ENCODE data around the gene HS6ST3. TPM values are rescaled to one million over a fixed set of nuclear protein-coding genes. Genes with fewer than 3 reads are reported as not detected.

HS6ST3 gene
- total RNA-seq, 1 experiment from 2014 or later = 1.2 TPM

DNA sequence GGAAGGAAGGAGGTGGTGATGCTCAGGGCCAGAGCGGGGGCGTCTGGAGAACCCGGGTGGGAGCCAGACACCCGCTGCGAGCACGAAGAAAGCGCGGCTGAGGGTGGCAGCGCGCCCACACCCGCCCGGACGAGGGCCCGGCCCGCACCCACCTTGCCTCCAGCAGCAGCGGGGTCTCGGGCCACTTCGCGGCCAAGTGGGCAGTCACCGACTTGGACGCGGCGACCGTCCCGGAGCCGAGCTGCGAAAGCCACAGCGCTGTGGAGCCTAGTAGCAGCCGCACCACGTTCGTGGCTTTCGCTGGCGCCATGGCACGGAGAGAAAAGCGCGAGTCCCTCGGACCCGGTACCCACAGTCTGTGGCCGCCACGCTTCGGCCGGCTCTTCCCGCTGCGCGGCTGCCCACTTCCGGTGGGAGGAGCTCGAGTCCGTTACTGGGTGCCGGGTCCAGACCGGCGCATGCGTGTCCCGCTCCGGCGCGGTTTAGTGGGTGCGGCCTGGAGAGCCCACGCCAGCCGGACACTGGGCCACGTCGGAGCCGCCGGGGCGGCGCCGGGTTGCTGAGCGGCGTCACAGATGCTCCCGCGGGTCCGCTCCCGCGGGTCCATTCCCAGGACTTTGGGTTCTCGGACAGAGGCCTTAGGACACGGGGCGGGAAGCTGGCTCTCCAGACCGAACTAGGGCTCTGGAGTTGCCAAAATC lies 36.8 kb upstream of the HS6ST3 start, which contains the start of gene UGGT2 (continued):
- TF ChIP-seq, protein P1, sequence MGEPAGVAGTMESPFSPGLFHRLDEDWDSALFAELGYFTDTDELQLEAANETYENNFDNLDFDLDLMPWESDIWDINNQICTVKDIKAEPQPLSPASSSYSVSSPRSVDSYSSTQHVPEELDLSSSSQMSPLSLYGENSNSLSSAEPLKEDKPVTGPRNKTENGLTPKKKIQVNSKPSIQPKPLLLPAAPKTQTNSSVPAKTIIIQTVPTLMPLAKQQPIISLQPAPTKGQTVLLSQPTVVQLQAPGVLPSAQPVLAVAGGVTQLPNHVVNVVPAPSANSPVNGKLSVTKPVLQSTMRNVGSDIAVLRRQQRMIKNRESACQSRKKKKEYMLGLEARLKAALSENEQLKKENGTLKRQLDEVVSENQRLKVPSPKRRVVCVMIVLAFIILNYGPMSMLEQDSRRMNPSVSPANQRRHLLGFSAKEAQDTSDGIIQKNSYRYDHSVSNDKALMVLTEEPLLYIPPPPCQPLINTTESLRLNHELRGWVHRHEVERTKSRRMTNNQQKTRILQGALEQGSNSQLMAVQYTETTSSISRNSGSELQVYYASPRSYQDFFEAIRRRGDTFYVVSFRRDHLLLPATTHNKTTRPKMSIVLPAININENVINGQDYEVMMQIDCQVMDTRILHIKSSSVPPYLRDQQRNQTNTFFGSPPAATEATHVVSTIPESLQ (CRISPR knock-in tag; IDR thresholded peaks at IDR 0.05) = no peak
- TF ChIP-seq, protein P2, sequence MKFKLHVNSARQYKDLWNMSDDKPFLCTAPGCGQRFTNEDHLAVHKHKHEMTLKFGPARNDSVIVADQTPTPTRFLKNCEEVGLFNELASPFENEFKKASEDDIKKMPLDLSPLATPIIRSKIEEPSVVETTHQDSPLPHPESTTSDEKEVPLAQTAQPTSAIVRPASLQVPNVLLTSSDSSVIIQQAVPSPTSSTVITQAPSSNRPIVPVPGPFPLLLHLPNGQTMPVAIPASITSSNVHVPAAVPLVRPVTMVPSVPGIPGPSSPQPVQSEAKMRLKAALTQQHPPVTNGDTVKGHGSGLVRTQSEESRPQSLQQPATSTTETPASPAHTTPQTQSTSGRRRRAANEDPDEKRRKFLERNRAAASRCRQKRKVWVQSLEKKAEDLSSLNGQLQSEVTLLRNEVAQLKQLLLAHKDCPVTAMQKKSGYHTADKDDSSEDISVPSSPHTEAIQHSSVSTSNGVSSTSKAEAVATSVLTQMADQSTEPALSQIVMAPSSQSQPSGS (CRISPR knock-in tag; IDR thresholded peaks at IDR 0.05; ENCODE audit: borderline replicate concordance, low read depth) = 0 out of 2 replicates have a peak, but pooled peaks have one; percentile 22
- peak; percentile 65; the same call in 1 of the 2 replicates for TF ChIP-seq ETV6 (CRISPR knock-in tag; IDR thresholded peaks at IDR 0.05)
- TF ChIP-seq, protein P3, sequence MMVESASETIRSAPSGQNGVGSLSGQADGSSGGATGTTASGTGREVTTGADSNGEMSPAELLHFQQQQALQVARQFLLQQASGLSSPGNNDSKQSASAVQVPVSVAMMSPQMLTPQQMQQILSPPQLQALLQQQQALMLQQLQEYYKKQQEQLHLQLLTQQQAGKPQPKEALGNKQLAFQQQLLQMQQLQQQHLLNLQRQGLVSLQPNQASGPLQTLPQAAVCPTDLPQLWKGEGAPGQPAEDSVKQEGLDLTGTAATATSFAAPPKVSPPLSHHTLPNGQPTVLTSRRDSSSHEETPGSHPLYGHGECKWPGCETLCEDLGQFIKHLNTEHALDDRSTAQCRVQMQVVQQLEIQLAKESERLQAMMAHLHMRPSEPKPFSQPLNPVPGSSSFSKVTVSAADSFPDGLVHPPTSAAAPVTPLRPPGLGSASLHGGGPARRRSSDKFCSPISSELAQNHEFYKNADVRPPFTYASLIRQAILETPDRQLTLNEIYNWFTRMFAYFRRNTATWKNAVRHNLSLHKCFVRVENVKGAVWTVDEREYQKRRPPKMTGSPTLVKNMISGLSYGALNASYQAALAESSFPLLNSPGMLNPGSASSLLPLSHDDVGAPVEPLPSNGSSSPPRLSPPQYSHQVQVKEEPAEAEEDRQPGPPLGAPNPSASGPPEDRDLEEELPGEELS (CRISPR knock-in tag; IDR thresholded peaks at IDR 0.05) = 0 out of 2 replicates have a peak, but pooled peaks have one; percentile 15
- peak; percentile 80; the same call in 1 of the 2 replicates for TF ChIP-seq TCF7 (CRISPR knock-in tag; IDR thresholded peaks at IDR 0.05; ENCODE audit: low read depth)
- TF ChIP-seq, protein P4, sequence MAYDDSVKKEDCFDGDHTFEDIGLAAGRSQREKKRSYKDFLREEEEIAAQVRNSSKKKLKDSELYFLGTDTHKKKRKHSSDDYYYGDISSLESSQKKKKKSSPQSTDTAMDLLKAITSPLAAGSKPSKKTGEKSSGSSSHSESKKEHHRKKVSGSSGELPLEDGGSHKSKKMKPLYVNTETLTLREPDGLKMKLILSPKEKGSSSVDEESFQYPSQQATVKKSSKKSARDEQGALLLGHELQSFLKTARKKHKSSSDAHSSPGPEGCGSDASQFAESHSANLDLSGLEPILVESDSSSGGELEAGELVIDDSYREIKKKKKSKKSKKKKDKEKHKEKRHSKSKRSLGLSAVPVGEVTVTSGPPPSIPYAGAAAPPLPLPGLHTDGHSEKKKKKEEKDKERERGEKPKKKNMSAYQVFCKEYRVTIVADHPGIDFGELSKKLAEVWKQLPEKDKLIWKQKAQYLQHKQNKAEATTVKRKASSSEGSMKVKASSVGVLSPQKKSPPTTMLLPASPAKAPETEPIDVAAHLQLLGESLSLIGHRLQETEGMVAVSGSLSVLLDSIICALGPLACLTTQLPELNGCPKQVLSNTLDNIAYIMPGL (CRISPR knock-in tag; IDR thresholded peaks at IDR 0.05) = peak; percentile 32; the same call in 1 of the 2 replicates
- TF ChIP-seq GABPB1 (CRISPR knock-in tag; IDR thresholded peaks at IDR 0.05) = no peak
- TF ChIP-seq, protein P5, sequence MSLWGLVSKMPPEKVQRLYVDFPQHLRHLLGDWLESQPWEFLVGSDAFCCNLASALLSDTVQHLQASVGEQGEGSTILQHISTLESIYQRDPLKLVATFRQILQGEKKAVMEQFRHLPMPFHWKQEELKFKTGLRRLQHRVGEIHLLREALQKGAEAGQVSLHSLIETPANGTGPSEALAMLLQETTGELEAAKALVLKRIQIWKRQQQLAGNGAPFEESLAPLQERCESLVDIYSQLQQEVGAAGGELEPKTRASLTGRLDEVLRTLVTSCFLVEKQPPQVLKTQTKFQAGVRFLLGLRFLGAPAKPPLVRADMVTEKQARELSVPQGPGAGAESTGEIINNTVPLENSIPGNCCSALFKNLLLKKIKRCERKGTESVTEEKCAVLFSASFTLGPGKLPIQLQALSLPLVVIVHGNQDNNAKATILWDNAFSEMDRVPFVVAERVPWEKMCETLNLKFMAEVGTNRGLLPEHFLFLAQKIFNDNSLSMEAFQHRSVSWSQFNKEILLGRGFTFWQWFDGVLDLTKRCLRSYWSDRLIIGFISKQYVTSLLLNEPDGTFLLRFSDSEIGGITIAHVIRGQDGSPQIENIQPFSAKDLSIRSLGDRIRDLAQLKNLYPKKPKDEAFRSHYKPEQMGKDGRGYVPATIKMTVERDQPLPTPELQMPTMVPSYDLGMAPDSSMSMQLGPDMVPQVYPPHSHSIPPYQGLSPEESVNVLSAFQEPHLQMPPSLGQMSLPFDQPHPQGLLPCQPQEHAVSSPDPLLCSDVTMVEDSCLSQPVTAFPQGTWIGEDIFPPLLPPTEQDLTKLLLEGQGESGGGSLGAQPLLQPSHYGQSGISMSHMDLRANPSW (CRISPR knock-in tag; conservative IDR thresholded peaks at IDR 0.05; ENCODE audit: low read depth) = peak; percentile 72; the same call in 1 of the 2 replicates
- TF ChIP-seq, protein P6, sequence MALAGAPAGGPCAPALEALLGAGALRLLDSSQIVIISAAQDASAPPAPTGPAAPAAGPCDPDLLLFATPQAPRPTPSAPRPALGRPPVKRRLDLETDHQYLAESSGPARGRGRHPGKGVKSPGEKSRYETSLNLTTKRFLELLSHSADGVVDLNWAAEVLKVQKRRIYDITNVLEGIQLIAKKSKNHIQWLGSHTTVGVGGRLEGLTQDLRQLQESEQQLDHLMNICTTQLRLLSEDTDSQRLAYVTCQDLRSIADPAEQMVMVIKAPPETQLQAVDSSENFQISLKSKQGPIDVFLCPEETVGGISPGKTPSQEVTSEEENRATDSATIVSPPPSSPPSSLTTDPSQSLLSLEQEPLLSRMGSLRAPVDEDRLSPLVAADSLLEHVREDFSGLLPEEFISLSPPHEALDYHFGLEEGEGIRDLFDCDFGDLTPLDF (CRISPR knock-in tag; IDR thresholded peaks at IDR 0.05) = peak; percentile 77; the same call in 1 of the 2 replicates
- TF ChIP-seq CBFB (CRISPR knock-in tag; IDR thresholded peaks at IDR 0.05; ENCODE audit: low read depth) = peak; percentile 63; the same call in 1 of the 2 replicates
- TF ChIP-seq ZBTB21 (CRISPR knock-in tag; IDR thresholded peaks at IDR 0.05; ENCODE audit: borderline replicate concordance) = peak; percentile 90; the same call in 1 of the 2 replicates
- peak; percentile 89; the same call in 1 of the 2 replicates for TF ChIP-seq ZNF138 (CRISPR knock-in tag; conservative IDR thresholded peaks at IDR 0.05)
- TF ChIP-seq HMGA2 (CRISPR knock-in tag; IDR thresholded peaks at IDR 0.05) = no peak
- TF ChIP-seq, protein P7, sequence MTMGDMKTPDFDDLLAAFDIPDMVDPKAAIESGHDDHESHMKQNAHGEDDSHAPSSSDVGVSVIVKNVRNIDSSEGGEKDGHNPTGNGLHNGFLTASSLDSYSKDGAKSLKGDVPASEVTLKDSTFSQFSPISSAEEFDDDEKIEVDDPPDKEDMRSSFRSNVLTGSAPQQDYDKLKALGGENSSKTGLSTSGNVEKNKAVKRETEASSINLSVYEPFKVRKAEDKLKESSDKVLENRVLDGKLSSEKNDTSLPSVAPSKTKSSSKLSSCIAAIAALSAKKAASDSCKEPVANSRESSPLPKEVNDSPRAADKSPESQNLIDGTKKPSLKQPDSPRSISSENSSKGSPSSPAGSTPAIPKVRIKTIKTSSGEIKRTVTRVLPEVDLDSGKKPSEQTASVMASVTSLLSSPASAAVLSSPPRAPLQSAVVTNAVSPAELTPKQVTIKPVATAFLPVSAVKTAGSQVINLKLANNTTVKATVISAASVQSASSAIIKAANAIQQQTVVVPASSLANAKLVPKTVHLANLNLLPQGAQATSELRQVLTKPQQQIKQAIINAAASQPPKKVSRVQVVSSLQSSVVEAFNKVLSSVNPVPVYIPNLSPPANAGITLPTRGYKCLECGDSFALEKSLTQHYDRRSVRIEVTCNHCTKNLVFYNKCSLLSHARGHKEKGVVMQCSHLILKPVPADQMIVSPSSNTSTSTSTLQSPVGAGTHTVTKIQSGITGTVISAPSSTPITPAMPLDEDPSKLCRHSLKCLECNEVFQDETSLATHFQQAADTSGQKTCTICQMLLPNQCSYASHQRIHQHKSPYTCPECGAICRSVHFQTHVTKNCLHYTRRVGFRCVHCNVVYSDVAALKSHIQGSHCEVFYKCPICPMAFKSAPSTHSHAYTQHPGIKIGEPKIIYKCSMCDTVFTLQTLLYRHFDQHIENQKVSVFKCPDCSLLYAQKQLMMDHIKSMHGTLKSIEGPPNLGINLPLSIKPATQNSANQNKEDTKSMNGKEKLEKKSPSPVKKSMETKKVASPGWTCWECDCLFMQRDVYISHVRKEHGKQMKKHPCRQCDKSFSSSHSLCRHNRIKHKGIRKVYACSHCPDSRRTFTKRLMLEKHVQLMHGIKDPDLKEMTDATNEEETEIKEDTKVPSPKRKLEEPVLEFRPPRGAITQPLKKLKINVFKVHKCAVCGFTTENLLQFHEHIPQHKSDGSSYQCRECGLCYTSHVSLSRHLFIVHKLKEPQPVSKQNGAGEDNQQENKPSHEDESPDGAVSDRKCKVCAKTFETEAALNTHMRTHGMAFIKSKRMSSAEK (CRISPR knock-in tag; IDR thresholded peaks at IDR 0.05; ENCODE audit: borderline replicate concordance) = no peak
- TF ChIP-seq TP53 (CRISPR knock-in tag; IDR thresholded peaks at IDR 0.05) = peak; percentile 78
- TF ChIP-seq MYBL2 (CRISPR knock-in tag; IDR thresholded peaks at IDR 0.05) = peak; percentile 97
- no peak for TF ChIP-seq ZNF317 (CRISPR knock-in tag; IDR thresholded peaks at IDR 0.05; ENCODE audit: borderline replicate concordance, low read depth)
- TF ChIP-seq, protein P8, sequence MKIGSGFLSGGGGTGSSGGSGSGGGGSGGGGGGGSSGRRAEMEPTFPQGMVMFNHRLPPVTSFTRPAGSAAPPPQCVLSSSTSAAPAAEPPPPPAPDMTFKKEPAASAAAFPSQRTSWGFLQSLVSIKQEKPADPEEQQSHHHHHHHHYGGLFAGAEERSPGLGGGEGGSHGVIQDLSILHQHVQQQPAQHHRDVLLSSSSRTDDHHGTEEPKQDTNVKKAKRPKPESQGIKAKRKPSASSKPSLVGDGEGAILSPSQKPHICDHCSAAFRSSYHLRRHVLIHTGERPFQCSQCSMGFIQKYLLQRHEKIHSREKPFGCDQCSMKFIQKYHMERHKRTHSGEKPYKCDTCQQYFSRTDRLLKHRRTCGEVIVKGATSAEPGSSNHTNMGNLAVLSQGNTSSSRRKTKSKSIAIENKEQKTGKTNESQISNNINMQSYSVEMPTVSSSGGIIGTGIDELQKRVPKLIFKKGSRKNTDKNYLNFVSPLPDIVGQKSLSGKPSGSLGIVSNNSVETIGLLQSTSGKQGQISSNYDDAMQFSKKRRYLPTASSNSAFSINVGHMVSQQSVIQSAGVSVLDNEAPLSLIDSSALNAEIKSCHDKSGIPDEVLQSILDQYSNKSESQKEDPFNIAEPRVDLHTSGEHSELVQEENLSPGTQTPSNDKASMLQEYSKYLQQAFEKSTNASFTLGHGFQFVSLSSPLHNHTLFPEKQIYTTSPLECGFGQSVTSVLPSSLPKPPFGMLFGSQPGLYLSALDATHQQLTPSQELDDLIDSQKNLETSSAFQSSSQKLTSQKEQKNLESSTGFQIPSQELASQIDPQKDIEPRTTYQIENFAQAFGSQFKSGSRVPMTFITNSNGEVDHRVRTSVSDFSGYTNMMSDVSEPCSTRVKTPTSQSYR (CRISPR knock-in tag; IDR thresholded peaks at IDR 0.05) = 0 out of 2 replicates have a peak, but pooled peaks have one; percentile 74

Measured in WTC11 (cell line).